ENCODE data around the gene DOCK10. TPM values are rescaled to one million over a fixed set of nuclear protein-coding genes. Genes with fewer than 3 reads are reported as not detected.
A peak's percentile ranks its signal among the peaks of the same experiment; 100 is the strongest.

DOCK10 gene
- total RNA-seq, 6 experiments from 2014 or later, result 61.1 to 78.8 (median 75.8) TPM

- peaks cover 10% of the 10 kb centered on the region for H3K9me3 Mint-ChIP-seq
- peak overlapping the region; percentile 73; the same call in 1 of the 2 replicates for H3K27ac Mint-ChIP-seq
- 0 out of 2 replicates have a peak, but pooled peaks cover 1% of the 10 kb centered on the region for H3K27me3 Mint-ChIP-seq (ENCODE audit: insufficient read depth)
- DNase-seq, result no peak
- TF ChIP-seq CTCF (IDR thresholded peaks at IDR 0.05), result no peak
- peak overlapping the region; percentile 48 for H3K4me3 Mint-ChIP-seq
- peaks cover 64% of the 10 kb centered on the region for H3K36me3 Mint-ChIP-seq (ENCODE audit: low read depth)
- peaks cover 47% of the 10 kb centered on the region for H3K4me1 Mint-ChIP-seq (ENCODE audit: low read depth)
Observed at GRCh38 chr2:224819075-224819474, 223.2 kb downstream of the DOCK10 start.

GRCh38 chr2:224817676-224818075 lies 224.6 kb downstream of the DOCK10 start:
- Mint-ChIP-seq H3K9me3 (peaks cover 10% of the 10 kb centered on the region), H3K4me1 (ENCODE audit: low read depth) (peaks cover 47% of the 10 kb centered on the region), H3K4me3 (peak overlapping the region; percentile 20; the same call in 1 of the 2 replicates), H3K27me3 (ENCODE audit: insufficient read depth) (peaks cover 1% of the 10 kb centered on the region; the same call in 1 of the 2 replicates), H3K27ac (peak overlapping the region; percentile 63), H3K36me3 (ENCODE audit: low read depth) (peaks cover 64% of the 10 kb centered on the region)
- DNase-seq, result no peak
- TF ChIP-seq CTCF (IDR thresholded peaks at IDR 0.05), result no peak

- TF ChIP-seq CTCF (IDR thresholded peaks at IDR 0.05), result peak; percentile 27
- Mint-ChIP-seq H3K9me3 (peaks cover 10% of the 10 kb centered on the region), H3K27ac (peak overlapping the region; percentile 91), H3K4me3 (peak overlapping the region; percentile 82), H3K36me3 (ENCODE audit: low read depth) (peaks cover 63% of the 10 kb centered on the region), H3K27me3 (ENCODE audit: insufficient read depth) (peaks cover 1% of the 10 kb centered on the region; the same call in 1 of the 2 replicates), H3K4me1 (ENCODE audit: low read depth) (peaks cover 47% of the 10 kb centered on the region)
- DNase-seq, result peak; percentile 83
Observed at GRCh38 chr2:224816816-224817215, 225.5 kb downstream of the DOCK10 start.

- no peak overlapping the region for H3K4me3 Mint-ChIP-seq
Observed at GRCh38 chr2:224813578-224813977, 228.7 kb downstream of the DOCK10 start.

GRCh38 chr2:224807153-224807964 lies 234.9 kb downstream of the DOCK10 start:
- DNase-seq, result no peak
- no peak overlapping the region for H3K27ac Mint-ChIP-seq
- no peaks in the 10 kb centered on the region; the same call in 1 of the 2 replicates for H3K27me3 Mint-ChIP-seq (ENCODE audit: insufficient read depth)
- H3K4me3 Mint-ChIP-seq, result no peak overlapping the region
- peaks cover 30% of the 10 kb centered on the region for H3K4me1 Mint-ChIP-seq (ENCODE audit: low read depth)
- TF ChIP-seq CTCF (IDR thresholded peaks at IDR 0.05), result no peak; the same call in 1 of the 2 replicates
- no peaks in the 10 kb centered on the region for H3K9me3 Mint-ChIP-seq
- H3K36me3 Mint-ChIP-seq (ENCODE audit: low read depth), result peaks cover 64% of the 10 kb centered on the region

More at GRCh38 chr2:224813578-224813977, 228.7 kb downstream of the DOCK10 start:
- H3K36me3 Mint-ChIP-seq (ENCODE audit: low read depth), result peaks cover 57% of the 10 kb centered on the region
- TF ChIP-seq CTCF (IDR thresholded peaks at IDR 0.05), result no peak
- peaks cover 7% of the 10 kb centered on the region for H3K9me3 Mint-ChIP-seq
- H3K27ac Mint-ChIP-seq, result no peak overlapping the region
- DNase-seq, result no peak
- peaks cover under 1% of the 10 kb centered on the region for H3K27me3 Mint-ChIP-seq (ENCODE audit: insufficient read depth)
- H3K4me1 Mint-ChIP-seq (ENCODE audit: low read depth), result peaks cover 33% of the 10 kb centered on the region
